ENCODE data around the gene TTC32. TPM values are rescaled to one million over a fixed set of nuclear protein-coding genes. Genes with fewer than 3 reads are reported as not detected.

TTC32 gene
- total RNA-seq, 1 experiment from 2014 or later = 11.5 TPM

- no peak for DNase-seq (ENCODE audit: low spot score)
Observed at GRCh38 chr2:19883486-19883885, 18.3 kb downstream of the TTC32 start.

GRCh38 chr2:19882286-19882685 lies 19.5 kb downstream of the TTC32 start:
- no TSS peak for BruUV-seq (replicated peaks)
- H3K4me3 ChIP-seq (ENCODE audit: low read depth, low read length, poor library complexity, severe bottlenecking) = no peak overlapping the region
- ChIA-PET POLR2A (ENCODE audit: low non-redundant PET) (no interaction called here), CTCF (no interaction called here)
- DNase-seq (ENCODE audit: low spot score) = no peak
- H3K27ac ChIP-seq (ENCODE audit: low read depth, low read length, poor library complexity, severe bottlenecking) = no peak overlapping the region
- no peaks in the 10 kb centered on the region for H3K4me1 ChIP-seq (ENCODE audit: insufficient read depth, low read length, poor library complexity, severe bottlenecking)
- H3K36me3 ChIP-seq (ENCODE audit: insufficient read depth, low read length, poor library complexity, severe bottlenecking) = no peaks in the 10 kb centered on the region
- TF ChIP-seq EZH2 (IDR thresholded peaks at IDR 0.05; ENCODE audit: borderline replicate concordance, low read depth, low read length, poor library complexity, severe bottlenecking) = no peak
- TF ChIP-seq CTCF (conservative IDR thresholded peaks at IDR 0.05; ENCODE audit: low read depth, low read length) = no peak
- no peaks in the 10 kb centered on the region for H3K9me3 ChIP-seq (ENCODE audit: low read depth, low read length, poor library complexity, severe bottlenecking)
- no peaks in the 10 kb centered on the region for H3K27me3 ChIP-seq (replicated peaks; ENCODE audit: insufficient read depth, low read depth, low read length, poor library complexity)
- intact Hi-C loops (cut with micrococcal nuclease; ENCODE audit: unreplicated experiment) = no loop called here

More at GRCh38 chr2:19883486-19883885, 18.3 kb downstream of the TTC32 start:
- no peak overlapping the region for H3K4me3 ChIP-seq (ENCODE audit: low read depth, low read length, poor library complexity, severe bottlenecking)
- POLR2A ChIA-PET (ENCODE audit: low non-redundant PET) = no interaction called here
- no peaks in the 10 kb centered on the region for H3K36me3 ChIP-seq (ENCODE audit: insufficient read depth, low read length, poor library complexity, severe bottlenecking)
- H3K4me1 ChIP-seq (ENCODE audit: insufficient read depth, low read length, poor library complexity, severe bottlenecking) = no peaks in the 10 kb centered on the region
- no TSS peak for BruUV-seq (replicated peaks)
- TF ChIP-seq EZH2 (IDR thresholded peaks at IDR 0.05; ENCODE audit: borderline replicate concordance, low read depth, low read length, poor library complexity, severe bottlenecking) (no peak), CTCF (conservative IDR thresholded peaks at IDR 0.05; ENCODE audit: low read depth, low read length) (no peak)
- H3K27me3 ChIP-seq (replicated peaks; ENCODE audit: insufficient read depth, low read depth, low read length, poor library complexity) = no peaks in the 10 kb centered on the region
- H3K27ac ChIP-seq (ENCODE audit: low read depth, low read length, poor library complexity, severe bottlenecking) = no peak overlapping the region
- H3K9me3 ChIP-seq (ENCODE audit: low read depth, low read length, poor library complexity, severe bottlenecking) = no peaks in the 10 kb centered on the region
- intact Hi-C loops (cut with micrococcal nuclease; ENCODE audit: unreplicated experiment) = no loop called here
- CTCF ChIA-PET = no interaction called here

GRCh38 chr2:19881908-19882265 lies 19.9 kb downstream of the TTC32 start:
- TF ChIP-seq EZH2 (IDR thresholded peaks at IDR 0.05; ENCODE audit: borderline replicate concordance, low read depth, low read length, poor library complexity, severe bottlenecking) = no peak
- no peak for TF ChIP-seq CTCF (conservative IDR thresholded peaks at IDR 0.05; ENCODE audit: low read depth, low read length)
- Histone ChIP-seq H3K4me1 (ENCODE audit: insufficient read depth, low read length, poor library complexity, severe bottlenecking) (no peaks in the 10 kb centered on the region), H3K36me3 (ENCODE audit: insufficient read depth, low read length, poor library complexity, severe bottlenecking) (no peaks in the 10 kb centered on the region), H3K27me3 (replicated peaks; ENCODE audit: insufficient read depth, low read depth, low read length, poor library complexity) (no peaks in the 10 kb centered on the region), H3K4me3 (ENCODE audit: low read depth, low read length, poor library complexity, severe bottlenecking) (no peak overlapping the region), H3K27ac (ENCODE audit: low read depth, low read length, poor library complexity, severe bottlenecking) (no peak overlapping the region), H3K9me3 (ENCODE audit: low read depth, low read length, poor library complexity, severe bottlenecking) (no peaks in the 10 kb centered on the region)
- CTCF ChIA-PET = no interaction called here
- POLR2A ChIA-PET (ENCODE audit: low non-redundant PET) = no interaction called here
- no peak for DNase-seq (ENCODE audit: low spot score)
- BruUV-seq (replicated peaks) = no TSS peak
- intact Hi-C loops (cut with micrococcal nuclease; ENCODE audit: unreplicated experiment) = no loop called here
